GM13977 (cell line): Measurements from ENCODE around the gene ITGA11.

Experiments used
- DNase-seq: peaks from one replicate; pipeline ENCODE4 v3.0.0; 2012; ENCODE audit warnings: low spot score
- CTCF ChIP-seq: IDR thresholded peaks from 2 replicates; pipeline ENCODE4 v1.5.1; 2012; ENCODE audit warnings: mild to moderate bottlenecking, control low read depth; ENCODE audit not compliant: insufficient read depth; ENCODE audit errors: extremely low read depth, missing control alignments
- in situ Hi-C: fragments of 300-500 bp; cut with MboI; formaldehyde crosslinking; loops from one replicate; pipeline ENCODE4 v1.12.0; 2022; ENCODE audit warnings: low sequenced_read_pairs, low pct_unique_long_range_greater_than_20kb, mixed read lengths, inconsistent platforms; ENCODE audit not compliant: unreplicated experiment

The ITGA11 gene

GRCh38 chr15:68475449-68475848, 43.5 kb upstream of the ITGA11 start:
- in situ Hi-C loops, result no loop called here
- TF ChIP-seq CTCF, result no peak
- DNase-seq, result no peak

GRCh38 chr15:68471541-68471940, 39.6 kb upstream of the ITGA11 start:
- DNase-seq, result no peak
- in situ Hi-C loops, result no loop called here
- no peak for TF ChIP-seq CTCF

- DNase-seq, result no peak
- no peak for TF ChIP-seq CTCF
- in situ Hi-C loops, result no loop called here
These were observed 39.0 kb upstream of the ITGA11 start for GRCh38 chr15:68470976-68471375.

GRCh38 chr15:68470049-68470742, 38.2 kb upstream of the ITGA11 start:
- DNase-seq, result no peak
- in situ Hi-C loops, result no loop called here
- no peak for TF ChIP-seq CTCF

GRCh38 chr15:68469162-68470048, 37.4 kb upstream of the ITGA11 start:
- TF ChIP-seq CTCF, result no peak
- in situ Hi-C loops, result no loop called here
- DNase-seq, result no peak

- DNase-seq, result no peak
- in situ Hi-C loops, result no loop called here
- TF ChIP-seq CTCF, result no peak
These were observed 34.9 kb upstream of the ITGA11 start for GRCh38 chr15:68466876-68467275.
